Kidney (tissue), 14 donors: Measurements from ENCODE around the gene INTU. TPM values are rescaled to one million over a fixed set of nuclear protein-coding genes. Genes with fewer than 3 reads are reported as not detected.

ENCODE experiments used
- DNase-seq, 5 donors: peaks; one replicate each; pipeline ENCODE4 v3.0.0-alpha.2; 2013 to 2020
- FAIRE-seq: peaks from 2 replicates; lab custom pipeline; 2012; peaks lifted over from hg19 to GRCh38; lab: Jason Lieb, UNC
- H3K27ac ChIP-seq, 2 donors: one replicate each; pipeline ENCODE4 v1.7.0; 2013; ENCODE audit warnings: low read depth in 2 of 2, low read length in 2 of 2, inconsistent platforms in 1 of 2
- H3K27me3 ChIP-seq: one replicate; pipeline ENCODE4 v1.7.1; 2013; ENCODE audit warnings: low read length, inconsistent platforms; ENCODE audit not compliant: control insufficient read depth, insufficient read depth
- H3K36me3 ChIP-seq, 3 donors: one replicate each; pipeline versions ENCODE4 v1.7.0 to v1.7.1; 2013; ENCODE audit warnings: low read length in 3 of 3, control low read depth in 1 of 3, inconsistent platforms in 1 of 3; ENCODE audit not compliant: insufficient read depth in 3 of 3, control insufficient read depth in 2 of 3
- H3K4me1 ChIP-seq, 3 donors: one replicate each; pipeline versions ENCODE4 v1.7.0 to v1.7.1; 2013; ENCODE audit warnings: low read length in 3 of 3, inconsistent platforms in 1 of 3, low read depth in 1 of 3; ENCODE audit not compliant: control insufficient read depth in 2 of 3, insufficient read depth in 2 of 3
- H3K4me3 ChIP-seq, 3 donors: one replicate each; pipeline versions ENCODE4 v1.7.0 to v1.8.1; 2013; ENCODE audit warnings: low read length in 3 of 3, control low read depth in 1 of 3, inconsistent platforms in 1 of 3
- H3K9ac ChIP-seq, 3 donors: one replicate each; pipeline versions ENCODE4 v1.7.0 to v1.7.1; 2013; ENCODE audit warnings: low read length in 3 of 3, control low read depth in 1 of 3, inconsistent platforms in 1 of 3
- H3K9me3 ChIP-seq, 3 donors: one replicate each; pipeline versions ENCODE4 v1.7.0 to v1.7.1; 2013; ENCODE audit warnings: low read length in 3 of 3, control low read depth in 1 of 3, inconsistent platforms in 1 of 3; ENCODE audit not compliant: control insufficient read depth in 2 of 3, insufficient read depth in 1 of 3
- intact Hi-C: fragments of 100-400 bp; cut with DNase I; formaldehyde crosslinking; loops from one replicate; pipeline ENCODE4 v1.11.1; 2022
- polyA plus RNA-seq: library from polyadenylated mRNA; stranded (reverse); fragments of 350-450 nt; fragmentation: Illumina TruSeq; extraction: RNeasy Lipid Tissue Mini Kit (QIAGEN cat#74804); gene quantifications from one replicate; pipeline ENCODE4 v1.2.3, GENCODE V29; 2014; ENCODE audit warnings: low read depth, low replicate concordance; ENCODE audit not compliant: insufficient read depth
- total RNA-seq: library from RNA; stranded (reverse); fragmentation: NEBNext Ultra II Directional; extraction: Animal tissue kit (Norgen Biotek cat#: 25700); gene quantifications from one replicate; pipeline ENCODE4 v1.2.1, GENCODE V29; 2021
- TF ChIP-seq, protein P1 (sequence below): IDR thresholded peaks from 3 replicates; pipeline ENCODE4 v1.5.1; 2012; ENCODE audit warnings: mild to moderate bottlenecking, moderate library complexity, borderline replicate concordance; ENCODE audit not compliant: insufficient read depth; ENCODE audit errors: extremely low read depth
- donor health status: control.
- donor health status: control.
- donor health status: control.
- donor health status: control.
- donor health status: control.
- donor health status: DM: yes; HTN: yes; CAD: no.
- donor health status: Normal renal cell carcinoma (clear cell type).

INTU gene
- total and polyA plus RNA-seq, 2 donors from 2014 or later: 2.6 to 8.3 TPM

DNA sequence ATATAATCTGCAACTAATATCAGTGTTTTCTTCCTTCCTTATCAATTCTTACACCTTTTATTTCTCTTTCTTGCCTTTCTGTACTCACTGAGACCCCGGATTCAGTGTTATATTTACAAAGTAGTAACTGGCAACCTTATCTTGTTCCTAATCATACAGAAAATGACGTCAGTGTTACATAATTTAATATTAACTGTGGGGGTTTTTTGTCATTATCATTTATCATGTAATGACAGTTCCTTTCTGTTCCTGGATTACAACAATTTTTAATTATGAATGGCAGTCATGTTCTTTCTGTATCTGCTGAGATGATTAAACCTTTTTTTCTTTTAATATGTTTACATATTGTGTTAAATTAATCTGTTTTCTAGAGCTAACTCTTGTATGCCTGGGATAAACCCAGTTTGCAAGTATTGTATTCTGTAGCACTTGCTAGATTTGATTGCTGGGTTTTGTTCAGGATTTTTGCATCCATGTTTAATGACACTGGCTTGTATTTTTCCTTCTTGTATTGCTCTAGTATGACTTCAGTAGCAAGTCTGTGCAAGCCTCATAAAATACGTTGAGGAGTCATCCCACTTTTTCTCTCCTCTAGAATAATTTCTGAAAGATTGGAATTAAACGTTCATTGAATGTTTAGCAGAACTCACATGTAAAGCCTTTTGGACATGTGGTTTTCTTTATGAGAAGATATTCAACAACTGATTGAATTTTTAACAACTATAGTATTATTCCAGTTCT is 138.9 kb downstream of the INTU start:
- intact Hi-C loops: no loop called here
- H3K4me3 ChIP-seq: no peak overlapping the region

DNA sequence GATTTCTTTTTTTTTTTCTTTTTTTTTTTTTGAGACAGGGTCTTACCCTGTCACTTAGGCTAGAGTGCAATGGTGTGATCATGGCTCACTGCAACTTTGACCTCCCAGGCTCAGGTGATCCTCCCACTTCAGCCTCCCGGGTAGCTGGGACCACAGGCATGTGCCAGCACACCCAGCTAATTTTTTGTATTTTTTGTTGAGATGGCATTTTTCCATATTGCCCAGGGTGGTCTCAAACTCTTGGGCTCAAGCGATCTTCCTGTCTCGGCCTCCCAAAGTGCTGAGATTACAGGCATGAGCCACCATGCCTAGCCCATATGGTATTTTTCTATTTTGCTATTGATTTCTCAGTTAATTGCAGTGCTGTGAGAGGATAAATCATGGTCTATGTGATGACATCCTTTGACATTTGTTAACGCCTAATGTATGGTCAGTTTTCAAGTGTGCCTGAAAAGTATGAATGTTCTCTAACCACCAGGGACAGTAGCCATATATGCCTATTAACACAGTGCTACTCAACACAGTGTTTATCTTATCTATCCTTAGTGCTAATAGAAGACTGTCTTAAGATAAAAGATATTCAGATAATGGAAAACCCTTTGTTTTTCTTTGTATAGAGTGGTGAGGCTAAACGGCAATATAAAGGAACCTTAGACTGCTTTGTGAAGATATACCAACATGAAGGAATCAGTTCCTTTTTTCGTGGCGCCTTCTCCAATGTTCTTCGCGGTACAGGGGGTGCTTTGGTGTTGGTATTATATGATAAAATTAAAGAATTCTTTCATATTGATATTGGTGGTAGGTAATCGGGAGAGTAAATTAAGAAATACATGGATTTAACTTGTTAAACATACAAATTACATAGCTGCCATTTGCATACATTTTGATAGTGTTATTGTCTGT is 140.3 kb downstream of the INTU start:
- Histone ChIP-seq H3K27ac (no peak overlapping the region), H3K9me3 (no peaks in the 10 kb centered on the region), H3K4me3 (no peak overlapping the region), H3K27me3 (no peaks in the 10 kb centered on the region), H3K4me1 (no peaks in the 10 kb centered on the region), H3K36me3 (no peaks in the 10 kb centered on the region), H3K9ac (no peak overlapping the region)
- intact Hi-C loops: no loop called here
- no peak for DNase-seq
- FAIRE-seq: no peak
- TF ChIP-seq, protein P1, sequence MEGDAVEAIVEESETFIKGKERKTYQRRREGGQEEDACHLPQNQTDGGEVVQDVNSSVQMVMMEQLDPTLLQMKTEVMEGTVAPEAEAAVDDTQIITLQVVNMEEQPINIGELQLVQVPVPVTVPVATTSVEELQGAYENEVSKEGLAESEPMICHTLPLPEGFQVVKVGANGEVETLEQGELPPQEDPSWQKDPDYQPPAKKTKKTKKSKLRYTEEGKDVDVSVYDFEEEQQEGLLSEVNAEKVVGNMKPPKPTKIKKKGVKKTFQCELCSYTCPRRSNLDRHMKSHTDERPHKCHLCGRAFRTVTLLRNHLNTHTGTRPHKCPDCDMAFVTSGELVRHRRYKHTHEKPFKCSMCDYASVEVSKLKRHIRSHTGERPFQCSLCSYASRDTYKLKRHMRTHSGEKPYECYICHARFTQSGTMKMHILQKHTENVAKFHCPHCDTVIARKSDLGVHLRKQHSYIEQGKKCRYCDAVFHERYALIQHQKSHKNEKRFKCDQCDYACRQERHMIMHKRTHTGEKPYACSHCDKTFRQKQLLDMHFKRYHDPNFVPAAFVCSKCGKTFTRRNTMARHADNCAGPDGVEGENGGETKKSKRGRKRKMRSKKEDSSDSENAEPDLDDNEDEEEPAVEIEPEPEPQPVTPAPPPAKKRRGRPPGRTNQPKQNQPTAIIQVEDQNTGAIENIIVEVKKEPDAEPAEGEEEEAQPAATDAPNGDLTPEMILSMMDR: no peak

More for the DNA sequence above, 138.9 kb downstream of the INTU start:
- no peak for FAIRE-seq
- Histone ChIP-seq H3K9me3 (no peaks in the 10 kb centered on the region), H3K36me3 (no peaks in the 10 kb centered on the region), H3K27ac (no peak overlapping the region), H3K27me3 (no peaks in the 10 kb centered on the region), H3K4me1 (no peaks in the 10 kb centered on the region), H3K9ac (no peak overlapping the region)
- DNase-seq: no peak
- TF ChIP-seq, protein P1: no peak

DNA sequence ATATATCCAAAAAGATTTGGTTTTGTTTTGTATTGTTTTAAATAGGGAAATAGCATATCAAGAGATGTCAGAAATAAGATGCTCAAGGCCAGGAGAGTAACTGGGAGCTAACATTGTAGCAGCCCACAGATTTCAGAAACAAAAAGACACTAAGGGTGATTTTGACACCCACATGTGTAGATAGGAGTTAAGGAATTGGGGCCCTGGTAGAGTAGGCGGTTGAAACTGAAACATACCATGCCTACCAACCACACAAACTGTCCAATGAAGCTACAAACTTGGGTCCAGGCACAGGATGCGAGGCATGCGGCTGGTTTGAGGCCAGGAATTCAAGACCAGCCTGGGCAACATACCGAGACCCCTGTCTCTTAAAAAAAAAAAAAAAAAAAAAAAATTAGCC is 143.1 kb downstream of the INTU start:
- DNase-seq (no peak), FAIRE-seq (no peak)
- H3K27me3 ChIP-seq: no peaks in the 10 kb centered on the region
- H3K9ac ChIP-seq: no peak overlapping the region
- H3K36me3 ChIP-seq: no peaks in the 10 kb centered on the region
- no peak overlapping the region for H3K4me3 ChIP-seq
- no peak overlapping the region for H3K27ac ChIP-seq
- TF ChIP-seq, protein P1: no peak
- no peaks in the 10 kb centered on the region for H3K9me3 ChIP-seq
- intact Hi-C loops: no loop called here
- H3K4me1 ChIP-seq: no peaks in the 10 kb centered on the region

Other genes starting within 250 kb of the INTU start
- gene SLC25A31, start 97.4 kb downstream of the INTU start, total RNA-seq: not detected
- not detected for gene SLC25A31, start 97.4 kb downstream of the INTU start, polyA plus RNA-seq
- 13.5 TPM for gene HSPA4L, start 149.4 kb downstream of the INTU start, total RNA-seq
- gene HSPA4L, start 149.4 kb downstream of the INTU start, polyA plus RNA-seq: 8.8 TPM
- gene PLK4, start 247.9 kb downstream of the INTU start, total RNA-seq: 2.0 TPM
- gene PLK4, start 247.9 kb downstream of the INTU start, polyA plus RNA-seq: 0.56 TPM